ENCODE results near the gene MAD2L1BP. TPM values are rescaled to one million over a fixed set of nuclear protein-coding genes. Genes with fewer than 3 reads are reported as not detected.
"Not testable (repeated sequence)": the region's sequence is repeated elsewhere in the genome, so short reads cannot be mapped to it uniquely, and the experiment has no call there.

Gene MAD2L1BP
- total RNA-seq, 4 donors from 2014 or later, result 16.3 to 36.9 (median 21.5) TPM

GRCh38 chr6:43629104-43629504 lies 6.5 kb upstream of the MAD2L1BP start, which contains the start of gene GTPBP2:
Gene GTPBP2 (minus strand): TSS chr6:43629264. CDS start chr6:43629162, 102 bp downstream.
- Histone ChIP-seq H3K27me3 (no peaks in the 10 kb centered on the region), H3K9me3 (no peaks in the 10 kb centered on the region), H3K4me3 (peak within 1 kb of the TSS; percentile 58 to 85 (median 78)), H3K36me3 (peaks cover 0 to 22% (median 10%) of the 10 kb centered on the region in 3 donors), H3K4me1 (peaks cover 0 to 36% (median 9%) of the 10 kb centered on the region in 4 donors), H3K27ac (peak within 1 kb of the TSS; percentile 92 to 97 (median 96))
- no peak for TF ChIP-seq CTCF (IDR thresholded peaks at IDR 0.05)
- peak in 1 of 2 donors; percentile 51 for TF ChIP-seq POLR2A (IDR thresholded peaks at IDR 0.05)
- TF ChIP-seq EP300 (IDR thresholded peaks at IDR 0.05), result peak; percentile 63 to 88
- WGBS, 2 donors, result 0% methylated on average over 27 to 34 of the region's 46 CpGs
- peak; percentile 97 to 98 for DNase-seq (ENCODE audit: low spot score in 2 of 2)

DNA sequence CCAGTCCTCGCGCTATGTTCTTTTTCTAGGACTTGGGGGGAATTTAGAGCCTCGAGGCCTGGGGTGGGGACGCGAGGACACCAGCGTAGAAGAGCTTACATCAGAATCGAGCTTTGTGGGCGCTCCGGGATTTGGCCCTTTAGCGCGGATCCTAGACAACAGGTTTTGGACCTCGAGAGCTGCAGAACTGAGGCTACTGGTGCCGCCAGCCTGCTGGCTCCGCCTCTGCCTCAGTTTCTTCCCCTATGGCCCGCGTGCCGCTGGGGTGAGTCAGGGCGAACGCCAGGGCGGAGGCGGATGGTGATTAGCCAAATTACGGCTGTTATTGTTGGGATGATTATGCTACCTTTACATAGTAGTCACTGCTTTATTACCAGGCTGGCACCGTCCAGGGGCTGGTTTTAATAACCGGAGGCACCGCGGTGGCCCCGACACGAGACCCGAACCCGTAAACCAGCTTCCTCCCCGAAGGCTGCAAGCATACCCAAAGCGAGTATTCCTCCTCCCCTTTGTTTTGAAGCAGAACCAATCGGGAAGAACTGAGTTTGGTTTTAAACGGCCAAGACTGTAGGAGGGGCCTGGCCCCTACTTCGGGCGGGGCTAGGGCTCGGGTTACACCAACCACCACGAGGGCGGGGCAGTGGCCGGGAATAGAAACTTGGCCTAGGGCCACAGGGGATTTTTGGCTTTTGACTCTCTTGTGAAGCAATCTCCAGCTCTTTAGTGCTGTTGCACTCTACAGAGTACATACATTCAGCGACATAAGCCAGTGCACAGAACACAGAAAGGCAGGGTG lies 5.9 kb upstream of the MAD2L1BP start:
- H3K4me3 ChIP-seq, result peak overlapping the region; percentile 57 to 85 (median 70)
- peak overlapping the region; percentile 92 to 97 (median 96) for H3K27ac ChIP-seq
- peak in 1 of 5 experiments; percentile 18 for TF ChIP-seq CTCF (IDR thresholded peaks at IDR 0.05)
- TF ChIP-seq POLR2A (IDR thresholded peaks at IDR 0.05), result peak; percentile 39 to 87
- peak; percentile 83 to 95 for TF ChIP-seq EP300 (IDR thresholded peaks at IDR 0.05)
- no peaks in the 10 kb centered on the region for H3K27me3 ChIP-seq
- peaks cover 0 to 36% (median 9%) of the 10 kb centered on the region in 4 donors for H3K4me1 ChIP-seq
- 1 to 2% methylated on average over 20 to 41 of the region's 41 CpGs for WGBS, 2 donors
- H3K9me3 ChIP-seq, result no peaks in the 10 kb centered on the region
- peak; percentile 95 to 98 for DNase-seq (ENCODE audit: low spot score in 2 of 2)
- H3K36me3 ChIP-seq, result peaks cover 0 to 16% (median 8%) of the 10 kb centered on the region in 3 donors

DNA sequence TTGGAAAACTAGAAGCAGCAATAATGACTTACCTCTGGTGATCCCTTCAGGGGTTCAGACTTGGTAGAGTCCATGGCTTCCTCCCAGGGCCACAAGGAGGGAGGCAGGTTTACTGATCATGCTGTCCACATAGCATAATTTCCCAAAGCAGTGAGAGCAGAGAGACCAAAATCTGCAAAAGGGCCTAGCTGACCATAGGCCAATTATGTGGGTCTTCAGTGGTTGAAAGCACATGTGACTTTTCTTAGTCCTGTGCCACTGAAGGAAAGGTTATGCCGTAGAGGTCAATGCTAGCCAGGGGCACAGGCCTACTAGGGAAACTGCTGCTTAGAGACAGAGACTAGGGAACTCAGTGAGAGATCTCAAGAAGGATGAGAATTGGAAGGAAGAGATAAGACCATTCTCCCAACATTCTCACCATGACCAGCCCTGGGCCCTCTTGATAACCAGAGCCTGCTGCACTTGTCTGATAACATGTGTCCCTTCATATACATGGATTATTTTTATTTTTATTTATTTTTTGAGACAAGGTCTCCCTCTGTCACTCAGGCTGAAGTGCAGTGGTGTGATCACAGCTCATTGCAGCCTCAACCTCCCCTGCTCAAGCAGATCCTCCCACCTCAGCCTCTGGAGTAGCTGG lies 4.5 kb upstream of the MAD2L1BP start:
- peaks cover 0 to 3% (median 0%) of the 10 kb centered on the region in 3 donors for H3K36me3 ChIP-seq
- H3K4me3 ChIP-seq, result no peak overlapping the region
- no peaks in the 10 kb centered on the region for H3K9me3 ChIP-seq
- DNase-seq (ENCODE audit: low spot score in 2 of 2), result no peak
- H3K27ac ChIP-seq, result peak overlapping the region in 2 of 4 donors; percentile 96 to 97
- WGBS, 2 donors, result 93 to 96% methylated on average over 1 of the region's 1 CpG
- peaks cover 0 to 42% (median 12%) of the 10 kb centered on the region in 4 donors for H3K4me1 ChIP-seq
- TF ChIP-seq POLR2A (IDR thresholded peaks at IDR 0.05) (no peak), EP300 (IDR thresholded peaks at IDR 0.05) (no peak), CTCF (IDR thresholded peaks at IDR 0.05) (no peak)
- no peaks in the 10 kb centered on the region for H3K27me3 ChIP-seq

- not testable (repeated sequence) for H3K27me3 ChIP-seq; H3K36me3 ChIP-seq; H3K9me3 ChIP-seq; H3K27ac ChIP-seq; DNase-seq (ENCODE audit: low spot score in 2 of 2); H3K4me3 ChIP-seq
- H3K4me1 ChIP-seq, result peaks cover 0 to 42% (median 24%) of the 10 kb centered on the region in 4 donors
- 80 to 87% methylated on average over 7 of the region's 7 CpGs for WGBS, 2 donors
These were observed 2.6 kb upstream of the MAD2L1BP start for GRCh38 chr6:43633002-43633401.

GRCh38 chr6:43634702-43635303 lies 837 bp upstream of the MAD2L1BP start:
- TF ChIP-seq EP300 (IDR thresholded peaks at IDR 0.05), result no peak
- TF ChIP-seq CTCF (IDR thresholded peaks at IDR 0.05), result no peak
- TF ChIP-seq POLR2A (IDR thresholded peaks at IDR 0.05), result no peak
- Histone ChIP-seq H3K9me3 (no peaks in the 10 kb centered on the region), H3K4me3 (peak overlapping the region in 1 of 4 donors; percentile 79), H3K4me1 (peaks cover 0 to 52% (median 25%) of the 10 kb centered on the region in 4 donors), H3K27ac (peak overlapping the region in 2 of 4 donors; percentile 85 to 89), H3K36me3 (peaks cover 0 to 20% (median 0%) of the 10 kb centered on the region in 3 donors), H3K27me3 (no peaks in the 10 kb centered on the region)
- DNase-seq (ENCODE audit: low spot score in 2 of 2), result no peak
- WGBS, 2 donors, result 68 to 70% methylated on average over 9 of the region's 9 CpGs
